IMR-90 (cell line): ENCODE data around the gene PAM. TPM values are rescaled to one million over a fixed set of nuclear protein-coding genes. Genes with fewer than 3 reads are reported as not detected.

ENCODE experiments used
- ATAC-seq: fragments of 200-7000 bp; cut with Tn5 transposase; 2 replicates; pipeline ENCODE4 v1.9.1; 2020; ENCODE audit warnings: low read depth, mild to moderate bottlenecking, moderate library complexity
- BruUV-seq: library from RNA; stranded (reverse); fragments of 400-500 nt; replicated peaks from 2 replicates; lab custom pipeline; 2021; lab: Mats Ljungman, UMichigan
- CTCF ChIA-PET: fragments of 300-600 bp; formaldehyde crosslinking; extraction: SDS; loops from one replicate; lab custom pipeline; 2021; ENCODE audit warnings: antibody characterized with exemption; lab: Yijun Ruan, JAX
- POLR2A ChIA-PET: fragments of 300-600 bp; sonication (Branson Sonifier 250); formaldehyde crosslinking; loops from one replicate; lab custom pipeline; 2022; ENCODE audit warnings: antibody characterized with exemption; ENCODE audit not compliant: unreplicated experiment; lab: Charles Lee
- DNase-seq: peaks from one replicate; pipeline ENCODE4 v3.0.0; 2013
- H2AFZ ChIP-seq: replicated peaks from 2 replicates; pipeline ENCODE3; 2013; ENCODE audit warnings: low read length, mild to moderate bottlenecking; ENCODE audit not compliant: poor library complexity
- H2AK5ac ChIP-seq: 2 replicates; pipeline ENCODE4 v1.6.1; 2013; ENCODE audit warnings: low read depth, low read length, inconsistent platforms
- H2AK9ac ChIP-seq: replicated peaks from 2 replicates; pipeline ENCODE3; 2013; ENCODE audit warnings: mild to moderate bottlenecking, low read depth, low read length, moderate library complexity; ENCODE audit not compliant: poor library complexity
- H2BK120ac ChIP-seq: 2 replicates; pipeline ENCODE4 v1.6.1; 2013; ENCODE audit warnings: low read depth, low read length, inconsistent platforms
- H2BK15ac ChIP-seq: 3 replicates; pipeline ENCODE4 v1.6.1; 2013; ENCODE audit warnings: low read depth, low read length, inconsistent platforms
- H2BK20ac ChIP-seq: 2 replicates; pipeline ENCODE4 v1.6.1; 2013; ENCODE audit warnings: low read depth, mild to moderate bottlenecking, inconsistent platforms, low read length, moderate library complexity
- H2BK5ac ChIP-seq: 2 replicates; pipeline ENCODE4 v1.6.1; 2013; ENCODE audit warnings: mild to moderate bottlenecking, low read depth, low read length, inconsistent platforms; ENCODE audit not compliant: poor library complexity, severe bottlenecking
- H3K14ac ChIP-seq: replicated peaks from 2 replicates; pipeline ENCODE4 v1.6.1; 2013; ENCODE audit warnings: low read depth, low read length, inconsistent platforms
- H3K18ac ChIP-seq: 2 replicates; pipeline ENCODE4 v1.6.1; 2013; ENCODE audit warnings: low read depth, low read length, control low read depth
- H3K23ac ChIP-seq: 2 replicates; pipeline ENCODE4 v1.6.1; 2013; ENCODE audit warnings: low read depth, low read length, inconsistent platforms
- H3K27ac ChIP-seq: 2 replicates; pipeline ENCODE4 v1.5.1; 2013; ENCODE audit warnings: mild to moderate bottlenecking, control low read depth, low read length; ENCODE audit not compliant: insufficient read depth
- H3K27me3 ChIP-seq: 2 replicates; pipeline ENCODE4 v1.6.1; 2013; ENCODE audit warnings: low read length; ENCODE audit not compliant: control insufficient read depth, insufficient read depth
- H3K36me3 ChIP-seq: 2 replicates; pipeline ENCODE4 v1.6.1; 2013; ENCODE audit warnings: low read length, mixed read lengths; ENCODE audit not compliant: control insufficient read depth, insufficient read depth
- H3K4ac ChIP-seq: 2 replicates; pipeline ENCODE4 v1.6.1; 2013; ENCODE audit warnings: low read depth, low read length, inconsistent platforms
- H3K4me1 ChIP-seq: 2 replicates; pipeline ENCODE4 v1.6.1; 2013; ENCODE audit warnings: low read length, mixed read lengths; ENCODE audit not compliant: control insufficient read depth, insufficient read depth
- H3K4me2 ChIP-seq: 2 replicates; pipeline ENCODE4 v1.6.1; 2013; ENCODE audit warnings: low read depth, mild to moderate bottlenecking, control low read depth, low read length, moderate library complexity
- H3K4me3 ChIP-seq: 2 replicates; pipeline ENCODE4 v1.5.1; 2013; ENCODE audit warnings: low read depth, mild to moderate bottlenecking, control low read depth, low read length, moderate library complexity; ENCODE audit not compliant: insufficient read depth
- H3K56ac ChIP-seq: 2 replicates; pipeline ENCODE4 v1.6.1; 2013; ENCODE audit warnings: low read length, inconsistent platforms; ENCODE audit not compliant: insufficient read depth; ENCODE audit errors: extremely low read depth
- H3K79me1 ChIP-seq, 2 experiments: 2 replicates each; pipeline ENCODE4 v1.6.1; 2013; ENCODE audit warnings: low read length in 2 of 2, inconsistent platforms in 1 of 2, low read depth in 1 of 2
- H3K9ac ChIP-seq: 2 replicates; pipeline ENCODE4 v1.6.1; 2013; ENCODE audit warnings: low read depth, low read length, control low read depth
- H3K9me1 ChIP-seq: 2 replicates; pipeline ENCODE4 v1.6.1; 2013; ENCODE audit warnings: low read length, inconsistent platforms; ENCODE audit not compliant: insufficient read depth
- H3K9me3 ChIP-seq: 2 replicates; pipeline ENCODE4 v1.6.1; 2013; ENCODE audit warnings: low read length; ENCODE audit not compliant: control insufficient read depth, insufficient read depth
- H4K20me1 ChIP-seq: 2 replicates; pipeline ENCODE4 v1.6.1; 2013; ENCODE audit warnings: low read length, inconsistent platforms; ENCODE audit not compliant: insufficient read depth
- H4K5ac ChIP-seq: 2 replicates; pipeline ENCODE4 v1.6.1; 2013; ENCODE audit warnings: mild to moderate bottlenecking, low read depth, low read length, control low read depth
- H4K8ac ChIP-seq, 2 experiments: 2 replicates each; pipeline ENCODE4 v1.6.1; 2013; ENCODE audit warnings: low read depth in 2 of 2, low read length in 2 of 2, control low read depth in 1 of 2, inconsistent platforms in 1 of 2
- H4K91ac ChIP-seq: 2 replicates; pipeline ENCODE4 v1.6.1; 2013; ENCODE audit warnings: low read depth, low read length, inconsistent platforms; ENCODE audit not compliant: insufficient read depth
- BHLHE40 ChIP-seq: fragments of 150-350 bp; IDR thresholded peaks from 2 replicates; pipeline ENCODE4 v1.6.1; 2016; ENCODE audit warnings: mild to moderate bottlenecking, low read depth, low read length
- CEBPB ChIP-seq: IDR thresholded peaks from 2 replicates; pipeline ENCODE4 v1.6.1; 2012; ENCODE audit warnings: low read depth, low read length, improper control_type of control experiment
- CHD1 ChIP-seq: IDR thresholded peaks from 2 replicates; pipeline ENCODE4 v1.6.1; 2012; ENCODE audit warnings: low read depth, low read length, improper control_type of control experiment
- CTCF ChIP-seq: conservative IDR thresholded peaks from 2 replicates; pipeline ENCODE4 v1.5.1; 2012; ENCODE audit warnings: mild to moderate bottlenecking, low read depth, low read length, improper control_type of control experiment
- MAFK ChIP-seq: IDR thresholded peaks from 2 replicates; pipeline ENCODE4 v1.6.1; 2012; ENCODE audit warnings: low read depth, low read length, improper control_type of control experiment
- MAZ ChIP-seq: IDR thresholded peaks from 2 replicates; pipeline ENCODE4 v1.6.1; 2012; ENCODE audit warnings: low read depth, mild to moderate bottlenecking, low read length, improper control_type of control experiment, moderate library complexity, borderline replicate concordance
- NFE2L2 ChIP-seq: fragments of 150-350 bp; IDR thresholded peaks from 2 replicates; pipeline ENCODE4 v1.6.1; 2016; ENCODE audit warnings: low read depth, mild to moderate bottlenecking, low read length
- POLR2A ChIP-seq: IDR thresholded peaks from 2 replicates; pipeline ENCODE4 v1.6.1; 2012; ENCODE audit warnings: mild to moderate bottlenecking, low read depth, low read length
- RCOR1 ChIP-seq: IDR thresholded peaks from 2 replicates; pipeline ENCODE4 v1.6.1; 2012; ENCODE audit warnings: mild to moderate bottlenecking, low read length, improper control_type of control experiment; ENCODE audit not compliant: insufficient replicate concordance
- SMC3 ChIP-seq: fragments of 150-350 bp; IDR thresholded peaks from 2 replicates; pipeline ENCODE4 v1.6.1; 2016; ENCODE audit warnings: low read depth, mild to moderate bottlenecking, antibody characterized with exemption, low read length, moderate library complexity
- dilution Hi-C: fragments of 300-500 bp; cut with HindIII; formaldehyde crosslinking; loops from one replicate; pipeline ENCODE4 v1.14.3; 2018; ENCODE audit warnings: low sequenced_read_pairs; ENCODE audit not compliant: unreplicated experiment
- in situ Hi-C: fragments of 300-500 bp; cut with MboI; formaldehyde crosslinking; loops from 3 replicates; pipeline ENCODE4 v1.14.3; 2019; ENCODE audit warnings: low sequenced_read_pairs, inconsistent platforms, mixed read lengths
- intact Hi-C: fragments of 100-400 bp; cut with micrococcal nuclease; formaldehyde crosslinking; loops from 2 replicates; pipeline ENCODE4 v1.10.0; 2022
- polyA plus RNA-seq, 3 experiments: library from polyadenylated mRNA; depleted of rRNA; stranded (reverse); fragments of >200 nt; gene quantifications; 2 replicates each; pipeline ENCODE4 v1.2.3, GENCODE V29; 2012; ENCODE audit warnings: low replicate concordance in 1 of 3
- total RNA-seq: library from RNA; depleted of rRNA; stranded (reverse); fragments of >200 nt; gene quantifications from 2 replicates; pipeline ENCODE4 v1.2.3, GENCODE V29; 2012
- TF ChIP-seq, protein P1 (sequence below): fragments of 150-350 bp; IDR thresholded peaks from 2 replicates; pipeline ENCODE4 v1.6.1; 2017; ENCODE audit warnings: mild to moderate bottlenecking, antibody characterized with exemption, low read length, low read depth

The PAM gene
- total and polyA plus RNA-seq, 2 of the 4 experiments (the other 2 are of a cell fraction) = 115 to 179 TPM

GRCh38 chr5:102832445-102832844 lies 77.3 kb downstream of the PAM start:
- no peak; the same call in 1 of the 2 replicates for ATAC-seq
- Histone ChIP-seq H4K20me1 (peaks cover 12% of the 10 kb centered on the region; the same call in 1 of the 2 replicates), H2AFZ (no peak overlapping the region), H3K27me3 (no peaks in the 10 kb centered on the region), H4K8ac (no peak overlapping the region), H3K27ac (no peak overlapping the region), H3K4ac (no peak overlapping the region), H4K91ac (no peak overlapping the region), H2BK120ac (no peak overlapping the region), H3K23ac (no peak overlapping the region), H3K56ac (no peak overlapping the region), H3K18ac (no peak overlapping the region), H3K4me1 (no peaks in the 10 kb centered on the region), H4K5ac (no peak overlapping the region), H2BK15ac (no peak overlapping the region), H2BK20ac (no peak overlapping the region), H3K79me1 (peaks cover 21 to 30% of the 10 kb centered on the region in 2 experiments), H2AK9ac (no peak overlapping the region), H3K14ac (no peak overlapping the region), H3K36me3 (no peaks in the 10 kb centered on the region; the same call in 1 of the 2 replicates), H3K9me3 (no peaks in the 10 kb centered on the region), H3K9me1 (no peaks in the 10 kb centered on the region), H3K4me3 (no peak overlapping the region), H3K9ac (no peak overlapping the region), H3K4me2 (no peak overlapping the region), H2AK5ac (no peak overlapping the region), H2BK5ac (no peak overlapping the region)
- TF ChIP-seq SMC3 = no peak
- no peak for TF ChIP-seq RCOR1
- no peak for TF ChIP-seq NFE2L2
- no peak for TF ChIP-seq CTCF
- TF ChIP-seq CEBPB = no peak
- TF ChIP-seq CHD1 = no peak
- TF ChIP-seq BHLHE40 = no peak
- TF ChIP-seq POLR2A = no peak
- TF ChIP-seq MAFK = no peak
- TF ChIP-seq, protein P1, sequence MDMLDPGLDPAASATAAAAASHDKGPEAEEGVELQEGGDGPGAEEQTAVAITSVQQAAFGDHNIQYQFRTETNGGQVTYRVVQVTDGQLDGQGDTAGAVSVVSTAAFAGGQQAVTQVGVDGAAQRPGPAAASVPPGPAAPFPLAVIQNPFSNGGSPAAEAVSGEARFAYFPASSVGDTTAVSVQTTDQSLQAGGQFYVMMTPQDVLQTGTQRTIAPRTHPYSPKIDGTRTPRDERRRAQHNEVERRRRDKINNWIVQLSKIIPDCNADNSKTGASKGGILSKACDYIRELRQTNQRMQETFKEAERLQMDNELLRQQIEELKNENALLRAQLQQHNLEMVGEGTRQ = no peak
- TF ChIP-seq MAZ = no peak
- ChIA-PET POLR2A (no interaction called here), CTCF (interaction anchor here (0.6 to 1.4 kb wide), 4 partner anchors 8 to 190 kb away, joined by 3 to 4 read pairs (median 4); no protein-coding TSS in a partner anchor)
- intact Hi-C loops (no loop called here), in situ Hi-C loops (no loop called here), dilution Hi-C loops (no loop called here)
- BruUV-seq = no TSS peak
- no peak for DNase-seq
